IPS-20b (cell line): ENCODE results near the gene PDZD2.

Source experiments
- H3K27ac ChIP-seq: one replicate; pipeline ENCODE4 v1.5.1; 2013; ENCODE audit warnings: low read length
- H3K27me3 ChIP-seq: 2 replicates; pipeline ENCODE4 v1.6.1; 2013; ENCODE audit warnings: mild to moderate bottlenecking, low read length, inconsistent platforms; ENCODE audit not compliant: insufficient read depth
- H3K36me3 ChIP-seq: 2 replicates; pipeline ENCODE4 v1.6.1; 2013; ENCODE audit warnings: low read depth, mild to moderate bottlenecking, inconsistent platforms, low read length, moderate library complexity; ENCODE audit not compliant: insufficient read depth
- H3K4me1 ChIP-seq: 2 replicates; pipeline ENCODE4 v1.6.1; 2013; ENCODE audit warnings: mild to moderate bottlenecking, control low read depth, inconsistent platforms, low read length, moderate library complexity; ENCODE audit not compliant: insufficient read depth
- H3K4me3 ChIP-seq: 2 replicates; pipeline ENCODE4 v1.5.1; 2013; ENCODE audit warnings: mild to moderate bottlenecking, low read length, inconsistent platforms
- H3K9ac ChIP-seq: 2 replicates; pipeline ENCODE4 v1.6.1; 2013; ENCODE audit warnings: low read depth, mild to moderate bottlenecking, inconsistent platforms, low read length, moderate library complexity
- H3K9me3 ChIP-seq: 2 replicates; pipeline ENCODE4 v1.6.1; 2013; ENCODE audit warnings: mild to moderate bottlenecking, low read depth, low read length, inconsistent platforms; ENCODE audit not compliant: insufficient read depth

The PDZD2 gene

DNA sequence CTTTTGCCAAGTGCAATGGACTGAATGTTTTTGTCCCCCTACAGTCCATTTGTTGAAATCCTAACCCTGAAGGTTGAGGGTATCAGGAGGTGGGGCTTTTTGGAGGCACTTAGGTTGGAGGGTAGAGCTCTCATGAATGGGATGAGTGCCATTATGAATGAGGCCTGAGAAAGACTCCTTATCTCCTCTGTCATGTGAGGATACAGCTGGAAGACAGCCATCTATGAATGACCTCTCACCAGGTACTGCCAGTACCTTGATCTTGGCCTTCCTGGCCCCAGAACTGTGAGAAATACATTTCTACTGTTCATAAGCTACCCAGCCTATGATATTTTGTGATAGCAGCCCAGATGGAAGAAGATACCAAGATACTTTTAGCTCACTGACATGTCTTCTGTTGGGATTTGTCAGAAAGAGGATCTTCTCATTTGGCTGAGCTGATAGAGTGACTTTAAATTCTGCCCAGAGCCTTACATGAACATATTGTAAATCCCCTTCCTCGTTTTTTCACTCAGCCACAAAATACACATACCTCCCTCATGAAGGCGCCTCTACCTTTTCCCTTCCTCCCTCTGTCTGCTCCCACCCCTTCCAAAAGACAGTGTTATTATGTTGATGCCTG is 256.4 kb downstream of the PDZD2 start:
- peaks cover 7% of the 10 kb centered on the region for H3K4me1 ChIP-seq
- no peaks in the 10 kb centered on the region for H3K36me3 ChIP-seq
- H3K27me3 ChIP-seq: no peaks in the 10 kb centered on the region
- H3K27ac ChIP-seq: no peak overlapping the region
- H3K9ac ChIP-seq: no peak overlapping the region
- no peak overlapping the region for H3K4me3 ChIP-seq
- H3K9me3 ChIP-seq: no peaks in the 10 kb centered on the region

DNA sequence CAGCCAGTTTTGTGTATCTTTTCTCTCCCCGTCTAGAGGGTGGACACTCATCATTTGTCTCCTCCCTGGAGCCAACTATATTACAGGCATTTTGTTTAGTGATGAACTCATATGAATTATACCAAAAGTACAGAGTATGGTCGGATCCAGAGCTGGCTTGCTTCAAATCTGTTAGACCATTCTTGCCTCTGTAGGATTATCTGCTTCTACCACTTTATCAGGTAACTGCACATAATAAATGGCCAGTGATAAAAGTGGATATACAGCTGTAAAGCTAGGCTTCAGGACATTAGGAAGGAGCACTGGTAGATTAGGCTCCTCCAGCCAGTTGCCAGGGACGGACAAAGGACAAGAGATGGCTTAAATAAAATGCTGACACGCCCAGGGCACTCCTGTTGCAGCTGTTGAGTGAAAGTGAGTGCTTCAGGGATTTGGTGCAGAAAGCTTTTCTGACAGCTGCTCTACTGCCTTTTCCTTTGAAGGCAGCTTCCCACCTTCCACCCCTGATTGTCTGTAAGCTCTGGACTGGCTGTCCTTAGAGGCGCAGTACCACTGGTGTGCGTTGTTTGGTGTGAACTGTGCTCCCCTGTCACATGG is 259.2 kb downstream of the PDZD2 start:
- Histone ChIP-seq H3K36me3 (no peaks in the 10 kb centered on the region), H3K4me3 (no peak overlapping the region), H3K9me3 (no peaks in the 10 kb centered on the region), H3K4me1 (peaks cover 6% of the 10 kb centered on the region), H3K27me3 (no peaks in the 10 kb centered on the region), H3K27ac (no peak overlapping the region), H3K9ac (no peak overlapping the region)

DNA sequence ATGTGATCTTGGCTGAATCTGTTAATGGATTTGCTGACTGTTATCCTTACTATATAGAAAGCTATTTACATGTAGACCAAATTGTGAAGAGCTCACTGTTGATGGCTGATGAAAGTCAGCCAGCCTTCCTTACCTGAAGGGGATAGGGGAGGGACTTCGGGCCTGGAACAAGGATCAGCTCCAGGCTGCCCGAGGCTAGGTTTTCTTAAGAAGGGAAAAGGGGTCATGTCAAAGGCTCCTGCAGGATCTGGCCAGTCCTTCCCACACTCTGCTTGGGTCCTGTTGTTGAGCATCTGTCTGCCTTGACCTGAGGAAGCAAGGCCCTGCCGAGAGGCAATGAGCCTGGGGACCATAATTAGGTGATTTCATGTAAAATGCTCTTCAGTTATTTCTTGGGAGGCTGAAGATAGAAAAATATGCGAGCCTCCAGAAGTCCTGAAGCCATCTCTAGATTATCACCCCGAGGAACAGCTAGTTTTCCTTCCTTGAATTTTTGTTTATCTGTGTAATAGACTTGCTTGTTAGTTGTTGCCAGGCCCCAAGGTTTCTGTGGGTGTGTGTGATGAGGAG is 261.4 kb downstream of the PDZD2 start:
- no peaks in the 10 kb centered on the region for H3K9me3 ChIP-seq
- H3K4me1 ChIP-seq: peaks cover 4% of the 10 kb centered on the region
- H3K9ac ChIP-seq: no peak overlapping the region
- no peak overlapping the region for H3K4me3 ChIP-seq
- no peak overlapping the region for H3K27ac ChIP-seq
- H3K27me3 ChIP-seq: no peaks in the 10 kb centered on the region
- H3K36me3 ChIP-seq: no peaks in the 10 kb centered on the region

DNA sequence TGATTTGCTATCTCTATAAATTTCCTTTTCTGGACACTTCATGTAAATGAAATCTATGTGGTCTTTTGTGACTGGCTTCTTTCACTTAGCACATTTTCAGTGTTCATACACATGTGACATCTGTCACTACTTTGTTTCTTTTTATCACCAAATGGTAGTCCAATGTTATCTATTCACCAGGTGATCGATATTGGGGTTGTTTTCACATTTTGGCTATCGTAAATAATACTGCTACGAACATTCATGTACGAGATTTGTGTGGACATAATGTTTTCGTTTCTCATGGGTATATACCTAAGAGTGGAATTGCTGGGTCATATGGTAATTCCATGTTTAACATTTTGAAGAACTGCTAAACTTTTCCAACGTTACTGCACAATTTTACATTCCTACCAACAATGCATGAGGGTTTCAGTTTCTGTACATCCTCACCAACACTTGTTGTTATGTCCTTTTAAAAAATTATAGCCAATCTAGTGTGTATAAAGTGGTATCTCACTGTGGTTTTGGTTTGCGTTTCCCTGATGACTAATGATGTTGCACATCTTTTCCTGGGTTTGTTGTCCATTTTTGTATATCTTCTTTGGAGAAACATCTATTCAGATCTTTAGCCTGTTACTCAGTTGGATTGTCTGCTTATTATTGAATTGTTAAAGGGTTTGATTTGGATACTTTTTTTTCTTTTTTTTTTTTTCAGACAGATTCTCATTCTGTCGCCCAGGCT is 263.0 kb downstream of the PDZD2 start:
- no peak overlapping the region for H3K9ac ChIP-seq
- no peaks in the 10 kb centered on the region for H3K36me3 ChIP-seq
- H3K27me3 ChIP-seq: no peaks in the 10 kb centered on the region
- no peak overlapping the region for H3K4me3 ChIP-seq
- no peaks in the 10 kb centered on the region; the same call in 1 of the 2 replicates for H3K4me1 ChIP-seq
- H3K27ac ChIP-seq: no peak overlapping the region
- no peaks in the 10 kb centered on the region for H3K9me3 ChIP-seq

DNA sequence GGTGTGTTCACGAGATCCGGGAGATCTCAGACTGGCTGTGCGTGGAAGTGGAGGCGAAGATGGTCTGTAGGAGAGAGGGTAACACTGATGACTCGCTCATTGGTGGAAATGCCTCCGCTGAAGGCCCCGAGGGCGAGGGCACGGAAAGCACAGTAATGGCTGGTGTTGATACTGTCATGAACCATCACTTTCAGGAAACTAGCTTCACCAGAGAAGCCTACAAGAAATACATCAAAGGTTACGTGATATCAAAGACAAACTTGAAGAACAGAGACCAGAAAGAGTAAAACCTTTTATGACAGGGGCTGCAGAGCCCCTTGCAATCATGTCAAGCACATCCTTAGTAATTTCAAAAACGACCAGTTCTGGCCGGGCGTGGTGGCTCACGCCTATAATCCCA is 269.5 kb downstream of the PDZD2 start:
- H3K9ac ChIP-seq: no peak overlapping the region
- H3K4me1 ChIP-seq: no peaks in the 10 kb centered on the region
- no peaks in the 10 kb centered on the region for H3K27me3 ChIP-seq
- no peaks in the 10 kb centered on the region for H3K9me3 ChIP-seq
- H3K36me3 ChIP-seq: no peaks in the 10 kb centered on the region
- H3K27ac ChIP-seq: no peak overlapping the region
- H3K4me3 ChIP-seq: no peak overlapping the region

DNA sequence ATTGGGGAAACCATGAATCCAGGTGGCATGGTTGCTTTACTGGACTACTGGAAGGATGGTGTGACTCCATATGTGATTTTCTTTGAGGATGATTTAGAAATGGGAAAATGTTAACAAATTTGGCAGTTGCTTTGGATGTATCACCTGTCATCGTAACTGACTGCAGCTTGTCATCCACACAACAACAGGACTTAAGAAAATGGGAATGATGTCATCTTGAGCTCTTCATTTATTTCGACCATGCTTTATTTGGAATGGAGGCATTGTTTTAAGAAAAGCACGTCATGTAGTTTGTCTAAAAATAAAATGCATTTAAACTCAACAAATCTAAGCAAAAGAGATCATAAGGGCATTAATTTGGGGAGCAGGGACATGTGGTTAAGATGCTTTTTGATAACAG is 270.1 kb downstream of the PDZD2 start:
- H3K4me3 ChIP-seq: no peak overlapping the region
- H3K9me3 ChIP-seq: no peaks in the 10 kb centered on the region
- H3K36me3 ChIP-seq: no peaks in the 10 kb centered on the region
- H3K27me3 ChIP-seq: no peaks in the 10 kb centered on the region
- no peaks in the 10 kb centered on the region for H3K4me1 ChIP-seq
- H3K9ac ChIP-seq: no peak overlapping the region
- H3K27ac ChIP-seq: no peak overlapping the region

DNA sequence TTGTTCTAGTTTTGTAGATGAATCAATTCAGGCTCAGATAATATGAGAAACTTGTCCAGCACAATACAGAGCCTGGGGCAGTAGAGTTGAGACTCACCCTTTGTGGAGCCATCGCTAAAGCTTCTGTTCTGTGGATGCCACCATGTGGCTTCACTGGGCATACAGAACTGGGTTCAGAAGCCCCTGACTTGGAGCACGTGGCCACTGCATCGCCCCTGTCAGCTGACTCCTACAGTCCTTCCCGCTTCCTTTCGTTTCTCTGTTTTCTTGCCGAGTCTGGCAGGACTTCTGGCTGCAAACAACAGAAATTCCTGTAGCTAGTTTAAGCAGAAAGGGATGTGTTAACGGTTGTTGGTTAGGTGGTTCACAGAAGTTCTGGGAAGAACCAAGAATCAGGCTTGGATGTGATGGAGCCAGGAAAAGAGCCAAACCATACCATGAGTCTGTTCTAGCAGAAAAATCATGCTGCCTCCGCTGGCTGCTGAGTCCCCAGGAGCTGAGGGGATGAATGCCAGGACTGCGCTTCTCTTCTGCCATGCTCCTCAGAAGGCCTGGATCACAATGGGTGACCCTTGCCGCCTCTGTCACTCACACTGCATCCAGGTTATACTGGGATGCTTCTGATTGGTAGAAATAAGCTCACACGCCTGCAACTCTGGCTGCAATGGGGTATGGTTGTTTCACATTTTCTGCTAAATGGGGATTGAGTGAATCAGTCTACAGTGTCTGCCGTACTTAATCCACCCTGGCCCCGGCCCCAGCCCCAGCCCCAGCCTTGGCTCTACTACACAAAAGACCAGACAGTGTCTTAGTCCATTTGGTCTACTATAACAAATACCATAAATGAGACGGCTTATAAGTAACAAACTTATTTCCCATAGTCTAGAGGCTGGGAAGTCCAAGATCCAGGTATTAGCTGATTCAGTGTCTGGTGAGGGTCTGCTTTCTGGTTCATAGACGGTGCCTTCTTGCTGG is 272.6 kb downstream of the PDZD2 start:
- Histone ChIP-seq H3K27me3 (no peaks in the 10 kb centered on the region), H3K36me3 (no peaks in the 10 kb centered on the region), H3K27ac (no peak overlapping the region), H3K9ac (no peak overlapping the region), H3K9me3 (no peaks in the 10 kb centered on the region), H3K4me3 (no peak overlapping the region), H3K4me1 (no peaks in the 10 kb centered on the region)

DNA sequence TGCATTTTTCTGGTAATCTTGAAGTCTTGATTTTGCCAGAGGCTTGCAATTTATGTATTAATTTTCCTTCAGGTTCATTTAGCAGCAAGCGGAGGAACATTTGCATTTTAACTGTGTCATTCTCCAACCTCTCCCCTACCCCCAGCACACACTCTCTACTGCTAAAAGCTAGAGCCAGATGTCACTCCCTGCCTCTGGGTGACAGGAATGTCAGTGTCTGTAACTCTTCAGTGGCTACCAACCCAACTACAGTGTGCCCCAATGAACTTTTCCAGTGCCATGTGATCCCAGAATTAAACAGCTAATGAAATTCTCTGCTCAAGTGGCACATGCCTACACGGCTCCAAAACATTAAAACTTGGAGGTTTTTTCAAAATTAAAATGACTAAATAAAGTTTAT is 274.9 kb downstream of the PDZD2 start:
- Histone ChIP-seq H3K36me3 (no peaks in the 10 kb centered on the region), H3K27me3 (no peaks in the 10 kb centered on the region), H3K27ac (no peak overlapping the region), H3K4me1 (no peaks in the 10 kb centered on the region; the same call in 1 of the 2 replicates), H3K9me3 (no peaks in the 10 kb centered on the region), H3K4me3 (no peak overlapping the region), H3K9ac (no peak overlapping the region)

DNA sequence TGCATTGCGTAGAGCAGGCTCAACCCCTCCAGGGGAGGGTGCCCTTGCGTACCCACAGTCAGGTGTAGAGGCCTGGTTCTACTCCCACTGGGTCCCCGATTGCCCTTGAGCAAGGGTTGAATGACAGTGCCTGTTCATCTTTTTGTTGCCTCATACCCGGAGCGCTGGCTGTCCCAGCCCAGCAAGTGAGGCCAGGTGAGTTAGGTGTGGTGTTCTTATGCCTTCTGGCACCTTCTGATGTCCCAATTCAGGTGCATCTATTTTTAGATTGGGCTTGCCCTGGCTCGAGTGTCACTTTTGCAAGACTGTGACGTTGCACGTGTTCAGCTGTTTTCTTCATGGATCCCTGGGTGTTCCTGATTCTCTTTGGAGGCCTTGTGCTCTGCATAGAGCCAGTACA is 277.4 kb downstream of the PDZD2 start:
- Histone ChIP-seq H3K36me3 (no peaks in the 10 kb centered on the region), H3K27ac (no peak overlapping the region), H3K27me3 (no peaks in the 10 kb centered on the region), H3K4me1 (no peaks in the 10 kb centered on the region; the same call in 1 of the 2 replicates), H3K9me3 (no peaks in the 10 kb centered on the region), H3K4me3 (no peak overlapping the region), H3K9ac (no peak overlapping the region)

DNA sequence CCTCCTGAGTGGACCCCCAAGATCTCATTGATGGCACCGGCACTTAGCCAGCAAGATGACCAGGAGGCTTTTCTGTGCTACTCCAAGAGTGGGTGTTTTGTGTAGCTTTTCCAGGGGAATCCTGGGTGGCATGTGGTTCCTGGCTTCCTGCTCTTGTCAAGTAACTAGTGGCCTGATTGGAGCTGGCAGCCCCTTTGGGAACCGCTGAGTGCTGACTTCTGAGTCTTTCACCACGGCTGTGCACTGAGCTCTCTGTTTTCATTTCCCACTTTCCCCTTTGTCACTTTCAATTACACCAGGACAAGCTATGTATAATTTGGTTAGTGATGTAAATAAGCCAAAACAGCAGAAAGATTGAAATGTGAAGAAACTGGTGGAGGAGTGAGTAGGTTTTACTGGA is 279.8 kb downstream of the PDZD2 start:
- H3K27me3 ChIP-seq: no peaks in the 10 kb centered on the region

DNA sequence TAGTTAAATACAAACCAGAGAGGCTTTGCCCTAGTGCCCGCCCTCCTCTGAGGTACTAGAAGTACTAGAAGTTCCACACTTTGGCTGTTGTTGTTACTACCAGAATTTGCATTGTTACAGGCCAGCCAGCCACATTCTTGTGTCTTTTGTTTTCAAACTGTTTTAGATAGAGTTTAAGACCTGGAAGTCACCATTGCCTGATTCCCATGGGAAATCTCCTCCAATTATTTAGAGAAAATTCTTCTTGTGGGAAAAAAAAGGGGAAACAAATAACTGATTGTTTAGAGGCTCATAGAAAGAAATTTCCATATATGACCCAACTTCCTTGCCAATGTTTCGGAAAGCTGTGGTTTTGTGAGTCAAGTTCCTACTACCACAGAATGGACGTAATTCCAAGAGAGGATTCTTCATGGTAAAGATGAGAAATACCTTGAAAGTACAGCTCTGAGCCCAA is 282.9 kb downstream of the PDZD2 start:
- no peaks in the 10 kb centered on the region for H3K36me3 ChIP-seq
- H3K4me1 ChIP-seq: peaks cover 6% of the 10 kb centered on the region; the same call in 1 of the 2 replicates
- no peaks in the 10 kb centered on the region for H3K9me3 ChIP-seq
- H3K4me3 ChIP-seq: no peak overlapping the region
- no peaks in the 10 kb centered on the region for H3K27me3 ChIP-seq
- no peak overlapping the region for H3K27ac ChIP-seq
- no peak overlapping the region for H3K9ac ChIP-seq

More for the DNA sequence above, 279.8 kb downstream of the PDZD2 start:
- Histone ChIP-seq H3K9me3 (no peaks in the 10 kb centered on the region), H3K4me3 (no peak overlapping the region), H3K4me1 (peaks cover 6% of the 10 kb centered on the region; the same call in 1 of the 2 replicates), H3K27ac (no peak overlapping the region), H3K9ac (no peak overlapping the region), H3K36me3 (no peaks in the 10 kb centered on the region)
